Measurements from ENCODE around the gene CAPN1. TPM values are rescaled to one million over a fixed set of nuclear protein-coding genes. Genes with fewer than 3 reads are reported as not detected.

CAPN1 gene
- total and polyA plus RNA-seq, 10 donors = 61.6 to 203 (median 145) TPM

DNA sequence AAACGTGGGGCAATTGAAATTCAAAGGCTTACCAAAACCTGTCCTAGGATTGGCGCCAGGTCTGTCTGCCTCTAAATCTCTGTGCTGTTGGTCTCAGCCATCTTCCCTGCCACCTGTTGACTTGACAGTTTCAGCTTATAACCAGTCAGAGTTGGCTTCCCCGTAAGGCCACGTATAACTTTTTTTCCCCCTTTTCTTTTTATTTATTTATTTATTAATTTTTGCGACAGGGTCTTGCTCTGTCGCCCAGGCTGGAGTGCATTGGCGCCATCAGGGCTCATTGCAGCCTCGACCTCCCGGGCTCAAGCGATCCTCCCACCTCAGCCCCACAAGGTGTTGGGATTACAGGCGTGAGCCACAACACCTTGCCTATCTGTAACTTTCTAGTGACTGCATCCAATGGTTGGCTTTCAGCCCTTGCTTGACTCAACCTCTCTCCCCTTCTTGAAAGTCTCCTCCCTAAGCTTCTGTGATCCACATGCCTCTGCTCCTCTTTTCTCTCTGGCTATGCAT is 46.0 kb upstream of the CAPN1 start:
- 54 to 65% (median 63%) methylated on average over 11 of the region's 11 CpGs for WGBS, 5 donors
- peak; percentile 73 for DNase-seq
- Histone ChIP-seq H3K4me1 (peaks cover 32 to 58% (median 44%) of the 10 kb centered on the region in 6 donors), H3K27ac (peak overlapping the region; percentile 92 to 100 (median 98)), H3K4me3 (peak overlapping the region; percentile 77 to 99 (median 96)), H3K36me3 (peaks cover 5 to 24% (median 22%) of the 10 kb centered on the region in 6 donors), H3K27me3 (replicated peaks in 1 of 7) (no peaks in the 10 kb centered on the region), H3K9me3 (no peaks in the 10 kb centered on the region)
- no peak for TF ChIP-seq POLR2AphosphoS5 (IDR thresholded peaks at IDR 0.05)
- TF ChIP-seq, protein P1, sequence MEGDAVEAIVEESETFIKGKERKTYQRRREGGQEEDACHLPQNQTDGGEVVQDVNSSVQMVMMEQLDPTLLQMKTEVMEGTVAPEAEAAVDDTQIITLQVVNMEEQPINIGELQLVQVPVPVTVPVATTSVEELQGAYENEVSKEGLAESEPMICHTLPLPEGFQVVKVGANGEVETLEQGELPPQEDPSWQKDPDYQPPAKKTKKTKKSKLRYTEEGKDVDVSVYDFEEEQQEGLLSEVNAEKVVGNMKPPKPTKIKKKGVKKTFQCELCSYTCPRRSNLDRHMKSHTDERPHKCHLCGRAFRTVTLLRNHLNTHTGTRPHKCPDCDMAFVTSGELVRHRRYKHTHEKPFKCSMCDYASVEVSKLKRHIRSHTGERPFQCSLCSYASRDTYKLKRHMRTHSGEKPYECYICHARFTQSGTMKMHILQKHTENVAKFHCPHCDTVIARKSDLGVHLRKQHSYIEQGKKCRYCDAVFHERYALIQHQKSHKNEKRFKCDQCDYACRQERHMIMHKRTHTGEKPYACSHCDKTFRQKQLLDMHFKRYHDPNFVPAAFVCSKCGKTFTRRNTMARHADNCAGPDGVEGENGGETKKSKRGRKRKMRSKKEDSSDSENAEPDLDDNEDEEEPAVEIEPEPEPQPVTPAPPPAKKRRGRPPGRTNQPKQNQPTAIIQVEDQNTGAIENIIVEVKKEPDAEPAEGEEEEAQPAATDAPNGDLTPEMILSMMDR (IDR thresholded peaks at IDR 0.05 in 8 of 11, conservative IDR thresholded peaks at IDR 0.05 in 3 of 11) = no peak
- no peak for TF ChIP-seq POLR2A (IDR thresholded peaks at IDR 0.05)
- intact Hi-C loops (cut with DNase I; ENCODE audit: low total_unique reads) = no loop called here

DNA sequence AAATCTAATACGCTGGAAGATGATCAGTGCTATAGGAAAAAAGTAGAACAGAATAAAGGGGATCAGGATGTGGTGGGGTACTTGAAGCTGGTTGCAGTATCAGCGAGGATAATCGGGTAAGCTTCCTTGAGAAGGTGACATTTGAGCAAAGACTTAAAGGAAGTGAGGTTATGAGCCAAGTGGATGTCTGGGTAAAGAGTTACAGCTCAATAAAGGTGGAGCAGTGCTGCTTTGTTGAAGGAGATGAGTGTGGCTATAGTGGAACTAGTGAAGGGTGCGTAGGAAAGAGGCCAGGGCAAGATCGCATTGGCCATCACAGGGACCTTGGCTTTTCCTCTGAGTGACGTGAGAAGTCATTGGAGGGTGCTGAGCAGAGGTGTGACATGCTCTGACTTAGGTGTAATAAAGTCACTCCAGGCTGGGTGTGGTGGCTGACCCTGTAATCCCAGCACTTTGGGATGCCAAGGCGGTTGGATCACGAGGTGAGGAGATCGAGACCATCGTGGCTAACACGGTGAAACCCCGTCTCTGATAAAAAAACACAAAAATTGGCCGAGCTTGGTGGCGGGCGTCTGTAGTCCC is 45.1 kb upstream of the CAPN1 start:
- Histone ChIP-seq H3K4me3 (no peak overlapping the region), H3K36me3 (peaks cover under 1 to 15% (median 12%) of the 10 kb centered on the region in 6 donors), H3K9me3 (no peaks in the 10 kb centered on the region), H3K4me1 (peaks cover 24 to 49% (median 35%) of the 10 kb centered on the region in 6 donors), H3K27ac (no peak overlapping the region), H3K27me3 (replicated peaks in 1 of 7) (no peaks in the 10 kb centered on the region)
- 89 to 92% (median 90%) methylated on average over 15 of the region's 15 CpGs for WGBS, 5 donors
- intact Hi-C loops (cut with DNase I; ENCODE audit: low total_unique reads) = no loop called here
- no peak for TF ChIP-seq POLR2AphosphoS5 (IDR thresholded peaks at IDR 0.05)
- TF ChIP-seq POLR2A (IDR thresholded peaks at IDR 0.05) = no peak
- TF ChIP-seq, protein P1 (IDR thresholded peaks at IDR 0.05 in 8 of 11, conservative IDR thresholded peaks at IDR 0.05 in 3 of 11) = no peak
- peak; percentile 42 for DNase-seq

DNA sequence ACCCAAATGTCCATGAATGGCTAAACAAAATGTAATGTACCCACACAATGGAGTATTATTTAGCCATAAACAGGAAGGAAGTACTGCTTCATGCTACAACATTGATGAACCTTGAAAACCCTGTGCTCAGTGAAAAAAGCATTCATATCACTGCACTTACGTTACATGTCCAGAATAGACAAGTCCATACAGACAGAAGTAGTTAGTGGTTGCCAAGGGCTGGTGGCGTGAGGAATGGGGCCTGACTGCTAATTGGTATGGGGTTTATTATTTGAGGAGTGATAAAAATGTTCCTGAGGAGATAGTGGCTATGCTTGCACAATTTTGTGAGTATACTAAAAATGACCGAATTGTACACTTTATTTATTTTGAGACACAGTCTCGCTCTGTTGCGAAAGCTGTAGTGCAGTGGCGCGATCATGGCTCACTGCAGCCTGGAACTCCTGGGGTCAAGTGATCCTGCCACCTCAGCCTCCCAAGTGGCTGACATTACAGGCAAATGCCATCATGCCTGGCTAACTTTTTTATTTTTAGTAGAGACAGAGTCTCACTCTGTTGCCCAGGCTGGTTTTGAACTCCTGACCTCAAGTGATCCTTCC is 39.7 kb upstream of the CAPN1 start:
- 60 to 84% (median 67%) methylated on average over 7 of the region's 7 CpGs for WGBS, 5 donors
- intact Hi-C loops (cut with DNase I; ENCODE audit: low total_unique reads) = no loop called here
- peaks cover 0 to 22% (median 0%) of the 10 kb centered on the region in 6 donors for H3K4me1 ChIP-seq
- H3K36me3 ChIP-seq = no peaks in the 10 kb centered on the region
- peaks cover 0 to under 1% (median 0%) of the 10 kb centered on the region in 8 donors for H3K9me3 ChIP-seq
- no peak for TF ChIP-seq POLR2A (IDR thresholded peaks at IDR 0.05)
- TF ChIP-seq POLR2AphosphoS5 (IDR thresholded peaks at IDR 0.05) = no peak
- TF ChIP-seq, protein P1 (IDR thresholded peaks at IDR 0.05 in 8 of 11, conservative IDR thresholded peaks at IDR 0.05 in 3 of 11) = no peak
- no peak overlapping the region for H3K4me3 ChIP-seq
- no peak for DNase-seq
- no peak overlapping the region for H3K27ac ChIP-seq
- no peaks in the 10 kb centered on the region for H3K27me3 ChIP-seq (replicated peaks in 1 of 7)
